Choroid plexus epithelial cell (primary cell): ENCODE results near the gene KHDC3L.
"Not testable (repeated sequence)": the region's sequence is repeated elsewhere in the genome, so short reads cannot be mapped to it uniquely, and the experiment has no call there.

Experiments used
- DNase-seq: peaks from one replicate; pipeline ENCODE4 v3.0.0-alpha.2; 2010; ENCODE audit warnings: low read depth
- H3K4me3 ChIP-seq: 2 replicates; pipeline ENCODE4 v1.5.1; 2011; ENCODE audit warnings: low read depth, mild to moderate bottlenecking, control low read depth, low read length, moderate library complexity
- CTCF ChIP-seq: conservative IDR thresholded peaks from 2 replicates; pipeline ENCODE4 v1.5.1; 2011; ENCODE audit warnings: low read depth, mild to moderate bottlenecking, control low read depth, inconsistent platforms, low read length, moderate library complexity

KHDC3L gene

DNA sequence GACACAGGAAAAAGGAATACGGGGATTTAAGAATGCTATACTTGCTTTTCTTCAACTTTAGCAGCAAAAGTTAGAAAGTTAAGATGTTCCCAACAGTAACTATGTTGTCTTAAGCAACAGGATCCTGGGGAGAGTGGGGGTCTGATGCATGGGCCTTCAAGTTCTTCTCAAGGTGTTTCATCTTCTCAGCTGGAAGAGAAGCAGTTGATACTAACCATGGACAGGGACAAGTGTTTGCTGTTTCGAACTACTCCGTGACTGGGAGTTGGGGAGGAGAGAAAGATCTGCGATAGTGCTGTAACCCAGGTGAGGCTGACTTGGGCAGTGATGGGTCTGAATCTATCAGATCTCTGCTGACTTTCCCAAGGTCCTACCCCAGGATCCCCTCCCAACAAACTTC is 6.2 kb downstream of the KHDC3L start:
- DNase-seq = no peak
- no peak for TF ChIP-seq CTCF
- H3K4me3 ChIP-seq = no peak overlapping the region

DNA sequence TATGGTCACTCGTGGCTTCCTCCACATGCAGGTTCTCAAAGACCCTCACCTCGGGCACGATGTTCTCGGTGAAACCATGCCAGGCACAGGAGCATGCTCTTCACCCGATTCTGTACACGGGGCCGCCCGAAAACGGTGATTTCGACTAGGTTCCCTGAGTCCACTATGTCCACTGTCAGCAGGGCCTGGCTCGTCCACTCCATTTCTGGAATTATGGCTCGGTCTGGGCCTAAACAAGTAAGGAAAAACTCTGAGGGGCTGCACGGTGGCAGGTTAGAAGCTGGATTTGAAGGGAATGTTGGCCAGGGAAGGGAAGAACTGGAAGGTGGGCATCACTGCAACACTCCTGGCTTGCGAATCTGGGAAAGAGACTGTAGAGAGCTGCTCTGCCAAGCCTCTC is 6.7 kb downstream of the KHDC3L start:
- no peak for TF ChIP-seq CTCF
- DNase-seq = no peak
- H3K4me3 ChIP-seq = no peak overlapping the region

- TF ChIP-seq CTCF = no peak
- H3K4me3 ChIP-seq = no peak within 1 kb of the TSS
- DNase-seq = no peak
These were observed 7.1 kb downstream of the KHDC3L start, which contains the start of gene OOEP for GRCh38 chr6:73369563-73369962. Gene OOEP (minus strand): TSS chr6:73369897. CDS start chr6:73369792, 105 bp downstream.

- H3K4me3 ChIP-seq = no peak overlapping the region
- TF ChIP-seq CTCF = no peak
- DNase-seq = no peak
These were observed 9.5 kb downstream of the KHDC3L start for GRCh38 chr6:73371984-73372383.

GRCh38 chr6:73372516-73372915 is 10.1 kb downstream of the KHDC3L start:
- no peak for DNase-seq
- H3K4me3 ChIP-seq = no peak overlapping the region
- no peak for TF ChIP-seq CTCF

DNA sequence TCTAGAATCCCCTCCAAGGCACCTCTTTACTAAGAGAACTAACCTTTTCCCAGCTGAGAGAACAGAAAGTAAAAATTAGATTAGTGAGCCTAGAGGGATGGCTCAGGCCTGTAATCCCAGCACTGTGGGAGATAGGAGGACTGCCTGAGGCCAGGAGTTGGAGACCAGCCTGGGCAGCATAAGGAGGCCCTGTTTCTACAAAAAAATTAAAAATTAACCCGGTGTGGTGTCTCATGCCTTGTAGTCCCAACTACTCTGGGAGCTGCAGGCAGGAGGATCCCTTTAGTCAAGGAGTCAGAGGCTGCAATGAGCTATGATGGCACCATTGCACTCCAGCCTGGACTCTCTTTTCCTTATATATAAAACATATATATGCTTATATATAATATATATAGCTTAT is 12.8 kb downstream of the KHDC3L start:
- DNase-seq = no peak

GRCh38 chr6:73377225-73377624 is 14.8 kb downstream of the KHDC3L start:
- no peak for DNase-seq
- no peak for TF ChIP-seq CTCF

More for the DNA sequence above, 12.8 kb downstream of the KHDC3L start:
- H3K4me3 ChIP-seq = no peak overlapping the region
- TF ChIP-seq CTCF = no peak

DNA sequence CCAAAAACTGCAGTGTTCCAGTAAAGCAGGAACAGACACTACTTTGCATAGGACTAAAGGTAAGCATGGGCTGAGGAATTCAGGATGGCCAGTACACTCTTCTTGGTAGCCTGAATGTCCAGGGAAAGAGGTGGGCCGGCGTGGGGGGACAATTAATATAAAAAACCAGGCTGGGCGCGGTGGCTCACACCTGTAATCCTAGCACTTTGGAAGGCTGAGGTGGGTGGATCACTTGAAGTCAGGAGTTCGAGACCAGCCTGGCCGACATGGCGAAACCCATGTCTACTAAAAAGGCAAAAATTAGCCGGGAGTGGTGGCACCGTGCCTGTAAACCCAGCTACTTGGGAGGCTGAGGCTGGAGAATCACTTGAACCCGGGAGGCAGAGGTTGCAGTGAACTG is 19.1 kb downstream of the KHDC3L start:
- not testable (repeated sequence) for DNase-seq, H3K4me3 ChIP-seq

More at GRCh38 chr6:73377225-73377624, 14.8 kb downstream of the KHDC3L start:
- no peak overlapping the region for H3K4me3 ChIP-seq
